MCF 10A (cell line): ENCODE measurements around the gene HEATR1. TPM values are rescaled to one million over a fixed set of nuclear protein-coding genes. Genes with fewer than 3 reads are reported as not detected.
"Not testable (repeated sequence)": the region's sequence is repeated elsewhere in the genome, so short reads cannot be mapped to it uniquely, and the experiment has no call there.

Experiments used
- BruUV-seq: library from RNA; stranded (reverse); fragments of 400-500 nt; replicated peaks from 2 replicates; lab custom pipeline; 2021; lab: Mats Ljungman, UMichigan
- CTCF ChIA-PET: fragments of 300-600 bp; sonication (Branson Sonifier 250); formaldehyde crosslinking; extraction: SDS; loops from one replicate; lab custom pipeline; 2021; ENCODE audit warnings: antibody characterized with exemption, inconsistent platforms; lab: Yijun Ruan, JAX
- POLR2A ChIA-PET: fragments of 300-600, 350-650 bp; sonication (Branson Sonifier 250); formaldehyde crosslinking; extraction: SDS; loops from one replicate; lab custom pipeline; 2020; ENCODE audit warnings: antibody characterized with exemption, inconsistent platforms; lab: Yijun Ruan, JAX
- DNase-seq: peaks from one replicate; pipeline ENCODE4 v3.0.0-alpha.2; 2018; ENCODE audit not compliant: unreplicated experiment
- H3K27ac Mint-ChIP-seq: one replicate; pipeline ENCODE4 v1.8.0; 2022; ENCODE audit warnings: mild to moderate bottlenecking, low read depth, mixed read lengths; ENCODE audit not compliant: unreplicated experiment
- H3K27me3 Mint-ChIP-seq: one replicate; pipeline ENCODE4 v1.8.0; 2022; ENCODE audit warnings: mixed read lengths; ENCODE audit not compliant: insufficient read depth, unreplicated experiment
- H3K36me3 Mint-ChIP-seq: one replicate; pipeline ENCODE4 v1.8.0; 2022; ENCODE audit warnings: mild to moderate bottlenecking, moderate library complexity, mixed read lengths; ENCODE audit not compliant: insufficient read depth, unreplicated experiment
- H3K4me1 Mint-ChIP-seq: one replicate; pipeline ENCODE4 v1.8.0; 2022; ENCODE audit warnings: mixed read lengths; ENCODE audit not compliant: insufficient read depth, unreplicated experiment
- H3K4me3 Mint-ChIP-seq: one replicate; pipeline ENCODE4 v1.8.0; 2022; ENCODE audit warnings: mild to moderate bottlenecking, moderate library complexity, mixed read lengths; ENCODE audit not compliant: unreplicated experiment
- H3K9me3 Mint-ChIP-seq: one replicate; pipeline ENCODE4 v1.8.0; 2022; ENCODE audit warnings: mixed read lengths; ENCODE audit not compliant: unreplicated experiment
- CTCF ChIP-seq: fragments of 200-600 bp; IDR thresholded peaks from one replicate; pipeline ENCODE4 v1.8.0; 2022; ENCODE audit warnings: antibody characterized with exemption, mild to moderate bottlenecking; ENCODE audit not compliant: unreplicated experiment
- intact Hi-C: fragments of 100-400 bp; cut with micrococcal nuclease; formaldehyde crosslinking; loops from 2 replicates; pipeline ENCODE4 v1.14.1; 2022
- total RNA-seq: library from RNA; stranded (reverse); gene quantifications from 2 replicates; pipeline ENCODE4 v1.2.3, GENCODE V29; 2022

Gene HEATR1
- total RNA-seq, 1 experiment from 2014 or later = 128 TPM

GRCh38 chr1:236590553-236591150 lies 13.7 kb downstream of the HEATR1 start:
- peaks cover 100% of the 10 kb centered on the region for H3K36me3 Mint-ChIP-seq
- no peak overlapping the region for H3K4me3 Mint-ChIP-seq
- BruUV-seq = no TSS peak
- no peaks in the 10 kb centered on the region for H3K27me3 Mint-ChIP-seq
- ChIA-PET POLR2A (no interaction called here), CTCF (no interaction called here)
- no peak overlapping the region for H3K27ac Mint-ChIP-seq
- DNase-seq = no peak
- H3K4me1 Mint-ChIP-seq = no peaks in the 10 kb centered on the region
- intact Hi-C loops = no loop called here
- TF ChIP-seq CTCF = no peak
- no peaks in the 10 kb centered on the region for H3K9me3 Mint-ChIP-seq

- Mint-ChIP-seq H3K36me3 (peaks cover 100% of the 10 kb centered on the region), H3K4me1 (no peaks in the 10 kb centered on the region), H3K27ac (no peak overlapping the region), H3K27me3 (no peaks in the 10 kb centered on the region), H3K9me3 (no peaks in the 10 kb centered on the region), H3K4me3 (no peak overlapping the region)
- intact Hi-C loops = no loop called here
- POLR2A ChIA-PET = interaction anchor here (0.8 kb wide), 1 partner anchor 14 kb away, joined by 3 read pairs; no protein-coding TSS in a partner anchor
- CTCF ChIA-PET = interaction anchor here (0.6 to 0.9 kb wide), 3 partner anchors 11 to 871 kb away, joined by 3 to 4 read pairs (median 3); no protein-coding TSS in a partner anchor
- BruUV-seq = no TSS peak
- no peak for TF ChIP-seq CTCF
- no peak for DNase-seq
Measured at GRCh38 chr1:236589531-236589930, 14.8 kb downstream of the HEATR1 start.

- intact Hi-C loops = no loop called here
- no peaks in the 10 kb centered on the region for H3K9me3 Mint-ChIP-seq
- no peaks in the 10 kb centered on the region for H3K4me1 Mint-ChIP-seq
- ChIA-PET CTCF (no interaction called here), POLR2A (interaction anchor here (1.0 to 1.1 kb wide), 3 partner anchors 19 to 32 kb away, joined by 3 to 4 read pairs (median 4); partner anchors contain the start of gene HEATR1)
- H3K4me3 Mint-ChIP-seq = no peak overlapping the region
- H3K36me3 Mint-ChIP-seq = peaks cover 100% of the 10 kb centered on the region
- no peaks in the 10 kb centered on the region for H3K27me3 Mint-ChIP-seq
- no TSS peak for BruUV-seq
- H3K27ac Mint-ChIP-seq = no peak overlapping the region
- no peak for DNase-seq
- no peak for TF ChIP-seq CTCF
Measured at GRCh38 chr1:236581528-236581927, 22.8 kb downstream of the HEATR1 start.

- DNase-seq, H3K27ac Mint-ChIP-seq, H3K9me3 Mint-ChIP-seq, H3K4me3 Mint-ChIP-seq, intact Hi-C loops, H3K4me1 Mint-ChIP-seq, H3K27me3 Mint-ChIP-seq, BruUV-seq: not testable (repeated sequence)
- CTCF ChIA-PET = interaction anchor here (0.5 to 1.5 kb wide), 9 partner anchors 11 to 489 kb away, joined by 3 to 6 read pairs (median 3); no protein-coding TSS in a partner anchor
- peaks cover 100% of the 10 kb centered on the region for H3K36me3 Mint-ChIP-seq
- POLR2A ChIA-PET = interaction anchor here (0.8 to 1.1 kb wide), 5 partner anchors 24 to 279 kb away, joined by 3 to 4 read pairs (median 3); partner anchors contain the start of gene HEATR1
Measured at GRCh38 chr1:236580404-236580803, 23.9 kb downstream of the HEATR1 start.
